ENCODE data around the gene KIF18A. TPM values are rescaled to one million over a fixed set of nuclear protein-coding genes. Genes with fewer than 3 reads are reported as not detected.

The KIF18A gene
- total and polyA plus RNA-seq, 2 of the 13 experiments (the other 11 are each of a cell fraction or from before 2014, with no cell fraction given), result 3.4 to 14.4 TPM

GRCh38 chr11:28107750-28108618, at the start of gene KIF18A, which contains the start of gene METTL15 (continued):
- TF ChIP-seq ZNF318 (CRISPR knock-in tag; IDR thresholded peaks at IDR 0.05) (0 out of 2 replicates have a peak, but pooled peaks have one; percentile 49), ELF1 (CRISPR knock-in tag; IDR thresholded peaks at IDR 0.05) (peak; percentile 84), ZNF574 (CRISPR knock-in tag; IDR thresholded peaks at IDR 0.05) (peak; percentile 87), ZNF501 (CRISPR knock-in tag; IDR thresholded peaks at IDR 0.05) (peak; percentile 89), ZZZ3 (CRISPR knock-in tag; IDR thresholded peaks at IDR 0.05; ENCODE audit: borderline replicate concordance) (peak; percentile 63; the same call in 1 of the 2 replicates), PTBP1 (IDR thresholded peaks at IDR 0.05; ENCODE audit: low read depth, low read length, poor library complexity, severe bottlenecking) (no peak), RBFOX2 (IDR thresholded peaks at IDR 0.05; ENCODE audit: low read depth, low read length) (peak; percentile 76), HINFP (CRISPR knock-in tag; IDR thresholded peaks at IDR 0.05; ENCODE audit: low read depth) (0 out of 2 replicates have a peak, but pooled peaks have one; percentile 31), PLSCR1 (CRISPR knock-in tag; IDR thresholded peaks at IDR 0.05; ENCODE audit: borderline replicate concordance) (no peak), BCL3 (CRISPR knock-in tag; IDR thresholded peaks at IDR 0.05) (no peak; the same call in 1 of the 2 replicates), EHMT2 (IDR thresholded peaks at IDR 0.05; ENCODE audit: borderline replicate concordance, low read depth, low read length) (no peak), TBX3 (IDR thresholded peaks at IDR 0.05; ENCODE audit: borderline replicate concordance) (no peak)
